SK-N-MC (cell line): ENCODE measurements around the gene KIF16B.

Experiments used
- EZH2 ChIP-seq: fragments of 200-600 bp; sonication (generic); IDR thresholded peaks from one replicate; pipeline ENCODE4 v1.6.1; 2017; ENCODE audit warnings: antibody characterized with exemption
- FOXP2 ChIP-seq: optimal IDR thresholded peaks from 2 replicates; pipeline ENCODE3; 2011; ENCODE audit warnings: mild to moderate bottlenecking, moderate library complexity; ENCODE audit not compliant: insufficient read depth; ENCODE audit errors: extremely low read length, control extremely low read depth
- POLR2AphosphoS5 ChIP-seq: IDR thresholded peaks from 2 replicates; pipeline ENCODE4 v1.6.1; 2012; ENCODE audit warnings: mild to moderate bottlenecking, low read depth, low read length, borderline replicate concordance

DNA sequence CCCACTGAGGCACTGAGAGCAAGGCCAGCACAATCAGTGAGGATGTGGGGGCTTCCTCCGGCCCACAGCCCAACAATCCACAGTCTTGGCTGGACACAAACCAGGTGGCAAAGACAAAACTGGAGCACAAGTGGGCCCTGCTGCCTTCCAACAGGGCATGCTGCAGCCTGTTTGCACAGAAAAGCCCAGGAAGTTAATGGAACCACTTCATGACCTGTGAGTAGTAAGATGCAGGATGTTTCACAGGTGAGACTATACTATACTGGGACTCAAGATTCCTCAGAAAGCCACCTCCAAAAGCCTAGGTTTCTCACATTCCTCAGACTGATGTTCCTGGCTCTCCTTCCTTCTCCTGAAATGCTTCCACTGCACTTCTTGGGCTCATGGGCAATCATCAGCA, 235.5 kb downstream of the KIF16B start:
- TF ChIP-seq POLR2AphosphoS5 (no peak), EZH2 (no peak), FOXP2 (no peak)
